Raji (cell line): Measurements from ENCODE around the gene TGFBI.

Experiments
- POLR2A ChIP-seq: IDR thresholded peaks from 2 replicates; pipeline ENCODE4 v1.6.1; 2011; ENCODE audit warnings: low read depth, low read length, control low read depth; ENCODE audit not compliant: insufficient read depth

The TGFBI gene

DNA sequence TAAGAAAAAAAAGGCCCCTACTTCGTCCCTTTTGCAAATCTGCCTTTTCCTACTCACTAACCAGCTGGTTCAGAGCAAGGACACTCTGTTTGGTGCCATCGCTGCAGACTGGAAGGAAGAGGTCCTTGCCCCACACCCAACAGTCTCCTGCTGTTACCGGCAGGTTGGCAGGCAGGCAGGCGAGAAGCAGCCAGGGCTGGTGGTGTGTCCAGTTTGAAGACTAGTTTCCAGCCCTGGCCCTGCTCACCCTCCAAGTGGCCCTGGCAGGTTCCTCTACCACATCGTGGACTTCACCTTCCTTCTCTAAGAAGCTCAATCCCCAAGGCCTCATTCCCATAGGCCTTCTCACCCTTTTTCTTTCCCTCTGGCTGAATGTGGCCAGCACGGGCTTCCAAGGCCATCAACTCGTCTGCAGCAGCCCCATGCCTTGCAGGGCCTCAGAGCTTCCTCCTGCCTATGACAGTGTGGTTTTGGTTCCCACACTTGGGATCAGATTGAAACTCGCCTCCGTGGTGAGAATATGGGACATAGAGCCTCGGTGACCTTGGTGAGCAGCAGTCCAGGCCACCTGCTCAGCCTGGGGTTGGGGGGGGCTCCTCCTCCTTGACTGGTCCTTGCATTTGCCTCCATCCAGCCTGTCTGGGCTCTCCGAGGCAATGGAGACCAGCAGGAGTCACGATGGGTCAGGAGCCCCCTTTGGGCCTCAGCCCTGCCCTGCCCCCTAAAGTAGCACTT, 22.9 kb downstream of the TGFBI start:
- TF ChIP-seq POLR2A, result no peak

DNA sequence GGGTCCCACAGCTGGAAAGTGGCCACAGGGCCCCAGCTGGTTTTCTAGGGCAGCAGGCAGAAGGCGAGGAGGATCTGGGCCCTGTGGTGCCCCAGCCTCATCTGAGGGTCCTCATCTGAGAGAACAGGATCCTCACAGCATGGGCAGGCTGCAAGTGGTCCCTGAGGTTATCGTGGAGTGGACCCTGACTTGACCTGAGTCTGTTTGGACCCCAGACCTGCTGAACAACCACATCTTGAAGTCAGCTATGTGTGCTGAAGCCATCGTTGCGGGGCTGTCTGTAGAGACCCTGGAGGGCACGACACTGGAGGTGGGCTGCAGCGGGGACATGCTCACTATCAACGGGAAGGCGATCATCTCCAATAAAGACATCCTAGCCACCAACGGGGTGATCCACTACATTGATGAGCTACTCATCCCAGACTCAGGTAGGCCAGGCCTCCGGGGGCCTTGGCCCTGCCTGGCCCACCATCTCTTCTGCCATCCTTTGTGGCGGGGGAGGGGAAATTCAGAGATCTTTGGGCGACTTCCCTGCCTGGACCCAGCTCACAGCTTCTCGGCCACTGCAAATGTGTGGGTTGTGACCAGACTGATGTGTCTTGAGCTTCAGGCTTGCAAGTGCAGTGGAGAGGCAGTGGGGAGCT, 24.0 kb downstream of the TGFBI start:
- TF ChIP-seq POLR2A, result no peak

DNA sequence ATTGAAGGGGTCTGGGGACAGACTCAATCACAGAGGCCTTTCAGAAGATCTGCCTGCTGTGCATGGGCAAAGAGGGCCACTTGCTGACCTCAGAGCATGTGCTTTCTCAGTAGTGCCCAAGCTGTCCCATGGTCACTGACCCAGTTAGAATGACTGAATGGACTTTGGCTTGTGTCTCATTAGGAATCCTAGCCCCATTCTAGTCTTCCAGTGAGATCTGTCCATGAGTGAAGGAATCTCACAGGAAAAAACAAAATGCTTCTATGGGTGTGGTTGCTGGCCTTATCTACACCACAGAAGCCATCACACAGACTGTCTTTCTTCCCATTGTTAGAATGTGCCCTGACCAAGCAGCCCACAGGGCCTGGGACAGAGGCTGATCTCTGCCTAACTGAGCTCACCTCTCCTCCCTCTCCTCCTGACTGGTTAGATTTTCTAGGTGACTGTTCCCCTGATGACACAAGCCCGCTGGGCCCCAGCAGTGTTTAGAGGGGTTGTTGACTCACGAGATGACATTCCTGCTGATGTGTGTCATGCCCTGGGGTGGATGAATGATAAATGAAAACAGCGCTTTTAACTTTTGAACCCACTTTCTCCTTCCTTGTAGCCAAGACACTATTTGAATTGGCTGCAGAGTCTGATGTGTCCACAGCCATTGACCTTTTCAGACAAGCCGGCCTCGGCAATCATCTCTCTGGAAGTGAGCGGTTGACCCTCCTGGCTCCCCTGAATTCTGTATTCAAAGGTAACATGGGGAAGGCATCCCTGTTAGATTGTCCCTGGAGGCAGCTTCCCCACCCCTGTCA, 24.8 kb downstream of the TGFBI start:
- no peak for TF ChIP-seq POLR2A

DNA sequence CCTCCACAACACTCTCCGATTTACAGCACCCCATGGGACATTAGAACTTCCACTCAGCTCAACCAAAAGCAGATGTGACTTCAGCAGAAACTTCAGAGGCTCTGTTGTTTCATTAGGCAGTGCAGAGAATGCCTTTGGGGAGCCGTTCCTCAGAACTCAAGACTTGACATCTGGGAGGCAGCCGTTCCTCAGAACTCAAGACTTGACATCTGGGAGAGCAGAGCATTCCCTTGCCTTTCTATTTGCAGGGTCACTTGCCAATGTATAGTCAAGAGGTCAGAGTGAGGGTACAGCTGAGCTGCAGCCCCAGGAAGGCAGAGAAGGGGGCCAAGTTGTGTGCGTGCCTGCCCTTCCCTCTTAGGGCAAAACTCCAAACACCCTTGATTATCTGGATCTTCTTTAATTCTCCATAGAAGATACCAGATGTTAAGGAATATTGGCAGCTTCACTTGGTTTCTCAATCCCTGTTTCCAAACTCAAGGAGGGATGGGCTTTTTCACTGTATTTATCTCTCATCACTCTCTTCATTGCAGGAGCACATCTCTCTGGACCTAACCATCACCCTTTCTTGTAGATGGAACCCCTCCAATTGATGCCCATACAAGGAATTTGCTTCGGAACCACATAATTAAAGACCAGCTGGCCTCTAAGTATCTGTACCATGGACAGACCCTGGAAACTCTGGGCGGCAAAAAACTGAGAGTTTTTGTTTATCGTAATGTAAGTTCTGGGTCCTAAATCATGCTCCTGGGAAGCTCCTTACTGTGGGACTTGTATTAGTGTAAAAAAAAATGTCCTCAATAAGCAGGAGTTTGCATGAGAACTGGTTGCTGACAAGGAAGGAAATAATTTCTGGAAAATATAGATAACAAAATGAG, 25.6 kb downstream of the TGFBI start:
- no peak for TF ChIP-seq POLR2A

DNA sequence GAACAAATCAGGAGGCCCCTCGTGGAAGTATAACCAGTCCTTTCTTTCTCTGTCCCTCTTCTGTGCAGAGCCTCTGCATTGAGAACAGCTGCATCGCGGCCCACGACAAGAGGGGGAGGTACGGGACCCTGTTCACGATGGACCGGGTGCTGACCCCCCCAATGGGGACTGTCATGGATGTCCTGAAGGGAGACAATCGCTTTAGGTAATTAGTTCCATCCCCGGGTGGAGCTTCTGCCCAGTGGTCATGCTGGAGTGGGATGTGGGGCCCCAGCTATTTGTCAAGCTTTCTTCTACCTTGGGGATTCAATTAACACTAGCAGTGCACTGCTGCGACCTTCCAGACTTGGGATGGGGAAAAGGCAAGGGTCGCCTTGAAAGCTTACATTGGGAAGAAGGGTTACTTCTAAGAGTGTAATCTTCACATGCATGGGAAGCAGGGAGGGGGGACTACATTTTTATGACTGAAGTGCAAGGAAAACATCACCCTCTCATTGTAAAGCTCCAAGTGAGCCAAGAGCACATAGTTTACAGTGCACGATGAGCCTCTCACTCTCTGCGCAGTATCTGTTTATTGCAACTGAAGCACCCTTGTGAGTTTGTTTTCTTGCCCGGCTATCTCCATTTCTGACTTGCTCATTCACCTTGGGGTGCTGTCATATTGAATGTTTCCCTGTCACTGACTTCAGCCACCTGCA, 27.0 kb downstream of the TGFBI start:
- no peak for TF ChIP-seq POLR2A

DNA sequence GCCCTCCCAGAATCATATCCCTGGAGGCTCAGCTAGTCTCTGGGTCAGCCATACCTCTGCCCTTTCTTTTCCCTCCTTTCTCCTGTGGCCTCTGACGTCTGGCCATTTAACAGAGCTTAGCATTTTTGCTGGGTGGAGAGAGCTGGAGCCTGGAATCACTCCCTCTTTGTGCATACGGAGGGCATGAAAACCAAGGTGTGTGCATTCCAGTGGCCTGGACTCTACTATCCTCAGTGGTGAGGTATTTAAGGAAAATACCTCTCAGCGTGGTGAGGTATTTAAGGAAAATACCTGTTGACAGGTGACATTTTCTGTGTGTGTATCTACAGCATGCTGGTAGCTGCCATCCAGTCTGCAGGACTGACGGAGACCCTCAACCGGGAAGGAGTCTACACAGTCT, 27.5 kb downstream of the TGFBI start:
- no peak for TF ChIP-seq POLR2A

DNA sequence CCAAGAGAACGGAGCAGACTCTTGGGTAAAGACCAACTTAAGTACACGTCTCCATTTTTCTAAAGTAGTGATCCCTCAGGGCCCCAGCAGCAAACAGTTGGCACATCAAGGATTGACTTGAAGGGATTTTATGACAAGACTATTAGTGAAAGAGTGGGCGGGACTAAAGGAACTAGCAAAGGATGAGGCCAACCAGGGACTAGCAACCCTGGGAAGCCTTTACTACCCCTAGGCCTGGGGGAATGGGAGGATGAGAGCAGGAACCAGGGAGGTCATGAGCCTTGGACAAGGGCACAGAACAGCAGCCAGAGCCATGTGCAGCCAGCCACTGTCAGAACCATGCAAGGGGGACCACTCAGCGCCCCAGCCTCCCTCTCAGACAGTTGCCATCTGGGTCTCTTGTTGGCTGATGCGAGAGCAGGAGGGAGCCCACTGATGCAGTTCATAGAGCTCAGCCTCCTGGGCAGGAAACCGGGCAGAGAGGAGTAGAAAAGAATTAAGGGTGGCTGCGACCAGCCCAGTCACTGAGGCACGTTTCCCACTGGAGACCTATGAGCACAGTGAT, 28.1 kb downstream of the TGFBI start:
- no peak for TF ChIP-seq POLR2A

DNA sequence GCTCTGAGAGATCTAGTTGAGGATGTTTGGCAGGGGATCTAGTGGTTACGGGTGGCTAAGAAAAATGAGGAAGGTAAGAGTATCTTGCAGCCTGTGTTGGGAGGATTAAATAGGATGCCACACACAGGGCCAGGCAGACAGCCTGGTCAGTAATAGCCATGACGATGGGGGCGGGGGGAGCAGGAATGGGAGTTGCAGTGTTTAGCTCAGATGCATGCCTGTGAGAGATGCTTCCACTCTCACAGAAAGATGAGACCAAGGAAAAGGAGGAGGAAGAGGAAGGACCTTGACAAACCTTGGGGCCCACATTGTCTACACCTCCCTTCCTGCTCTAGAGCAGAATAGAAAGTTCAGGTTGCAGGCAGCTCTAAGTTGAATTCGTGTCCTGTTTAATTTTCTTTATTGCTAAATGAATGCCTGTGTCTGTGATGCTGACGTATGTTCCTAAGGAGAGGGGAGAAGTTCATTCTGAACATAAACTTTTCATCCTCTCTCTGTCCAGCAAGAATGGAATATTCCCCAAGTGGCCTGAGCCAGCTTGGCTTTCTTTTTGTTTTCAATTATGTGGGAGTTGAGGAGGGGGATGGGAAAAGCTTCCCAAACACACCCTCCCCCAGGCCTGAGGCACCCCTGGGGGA, 28.7 kb downstream of the TGFBI start:
- TF ChIP-seq POLR2A, result no peak

DNA sequence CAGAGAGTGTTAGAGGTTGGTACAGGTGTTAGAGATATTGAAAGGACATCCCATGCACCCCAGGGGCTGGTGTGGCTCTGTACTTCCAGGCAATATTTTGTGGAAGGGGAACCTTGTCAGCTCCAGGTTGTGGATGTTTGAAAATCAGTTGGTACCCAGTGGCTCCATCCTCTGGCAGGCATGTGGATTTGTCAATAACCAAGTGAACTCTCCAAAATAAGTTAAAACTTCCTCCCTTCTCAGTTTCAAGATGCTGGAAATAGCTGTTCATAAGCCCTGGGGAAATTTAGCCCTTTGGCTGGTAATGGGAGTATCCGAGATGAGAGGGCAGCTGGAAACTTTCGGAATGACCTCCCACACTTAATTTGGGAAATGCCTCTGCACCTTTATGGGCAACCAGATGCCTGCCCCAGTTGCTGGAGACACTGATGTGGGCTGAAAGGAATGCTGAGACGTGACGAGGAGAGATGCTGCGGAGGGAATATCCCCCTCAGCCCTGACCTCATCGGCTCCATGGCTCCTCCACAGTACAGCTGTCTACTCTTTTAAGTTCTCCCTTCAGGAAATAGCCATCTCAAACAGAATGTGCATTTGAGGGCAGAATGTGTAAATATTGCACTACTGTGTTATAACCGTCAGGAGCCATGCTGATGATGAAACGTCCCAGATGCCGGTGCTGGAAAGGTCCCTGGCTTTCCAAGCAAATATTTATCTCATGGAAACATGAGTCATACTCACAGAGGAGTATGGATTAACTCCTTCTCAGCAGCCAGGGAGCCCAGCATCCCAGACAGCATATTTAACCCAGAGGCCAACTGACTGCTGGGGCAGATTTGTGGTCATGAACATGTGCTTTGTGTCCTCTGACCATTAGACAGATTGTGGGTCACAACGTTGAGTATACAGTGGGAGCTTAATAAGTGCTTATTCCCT, 29.5 kb downstream of the TGFBI start:
- no peak for TF ChIP-seq POLR2A

DNA sequence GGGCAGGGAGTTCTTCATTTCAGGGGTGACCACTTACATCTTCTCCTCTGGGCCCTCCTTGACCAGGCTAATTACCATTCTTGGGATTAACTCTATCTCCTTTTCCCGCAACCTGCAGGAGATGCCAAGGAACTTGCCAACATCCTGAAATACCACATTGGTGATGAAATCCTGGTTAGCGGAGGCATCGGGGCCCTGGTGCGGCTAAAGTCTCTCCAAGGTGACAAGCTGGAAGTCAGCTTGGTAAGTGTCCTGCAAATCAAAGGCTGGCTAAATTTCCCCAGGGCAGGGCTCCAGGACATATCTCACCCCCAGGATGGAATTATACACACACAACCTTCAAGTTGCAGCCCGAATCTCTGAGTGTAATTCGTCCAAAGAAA, 30.2 kb downstream of the TGFBI start:
- no peak for TF ChIP-seq POLR2A

DNA sequence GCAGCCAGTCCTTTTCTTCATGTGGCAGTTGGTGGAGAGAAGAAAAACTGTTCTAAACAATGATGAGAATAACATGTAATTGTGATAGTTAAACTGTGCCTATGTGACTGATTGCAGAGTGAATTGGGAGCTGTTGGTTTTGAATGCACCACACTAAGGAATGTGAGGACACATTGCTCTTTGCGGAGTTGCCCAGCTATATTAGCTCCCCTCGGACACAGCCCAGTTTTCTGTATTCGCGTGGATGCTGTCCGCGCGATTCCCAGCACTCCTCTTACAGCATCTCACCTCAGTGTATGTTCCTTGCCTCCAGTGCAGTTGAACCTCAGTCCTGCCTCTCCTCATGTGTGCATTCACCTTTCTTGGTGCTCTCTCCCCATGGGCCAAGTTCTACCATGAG, 32.2 kb downstream of the TGFBI start:
- TF ChIP-seq POLR2A, result no peak

DNA sequence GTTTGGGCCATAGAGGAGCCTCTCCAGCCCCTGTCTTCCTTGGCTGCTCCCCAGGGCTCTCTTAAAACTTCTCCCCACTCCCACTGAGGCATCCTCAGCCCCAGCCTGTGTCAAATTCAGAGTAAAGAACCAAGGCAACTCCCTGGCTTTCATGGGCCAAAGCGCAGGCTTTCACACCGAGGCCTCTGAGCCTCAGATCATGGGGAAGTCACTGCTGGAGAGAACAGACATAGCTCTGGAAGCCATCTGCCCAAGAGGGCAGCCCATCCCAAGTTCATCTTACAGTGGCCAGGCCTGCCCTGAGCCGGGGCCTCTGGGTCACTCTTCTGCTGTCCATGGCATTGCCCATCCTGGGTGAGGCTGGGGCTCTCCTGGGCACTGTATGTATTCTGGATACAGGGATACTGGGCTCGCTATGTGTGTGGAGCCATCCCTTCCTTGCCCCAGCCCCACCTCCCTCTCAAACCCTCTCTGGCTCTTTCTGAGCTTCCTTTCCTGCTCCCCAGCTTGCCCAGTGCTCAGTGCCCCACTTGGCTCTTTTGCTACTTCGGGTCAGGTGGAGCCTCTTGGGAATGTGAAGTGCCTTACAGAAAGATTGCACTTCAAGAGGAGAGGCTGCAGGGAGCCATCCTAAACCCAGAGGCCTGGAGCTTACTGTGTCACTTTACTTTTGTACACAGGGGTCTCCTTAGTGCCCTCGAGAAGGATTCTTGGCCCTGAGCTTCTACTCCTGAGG, 33.0 kb downstream of the TGFBI start:
- TF ChIP-seq POLR2A, result no peak
